ENCODE data around the gene GATA3.

GRCh38 chr10:8056378-8056777 is 1.9 kb downstream of the GATA3 start:
- TF ChIP-seq POLR2A (IDR thresholded peaks at IDR 0.05) = no peak
- TF ChIP-seq, protein P1, sequence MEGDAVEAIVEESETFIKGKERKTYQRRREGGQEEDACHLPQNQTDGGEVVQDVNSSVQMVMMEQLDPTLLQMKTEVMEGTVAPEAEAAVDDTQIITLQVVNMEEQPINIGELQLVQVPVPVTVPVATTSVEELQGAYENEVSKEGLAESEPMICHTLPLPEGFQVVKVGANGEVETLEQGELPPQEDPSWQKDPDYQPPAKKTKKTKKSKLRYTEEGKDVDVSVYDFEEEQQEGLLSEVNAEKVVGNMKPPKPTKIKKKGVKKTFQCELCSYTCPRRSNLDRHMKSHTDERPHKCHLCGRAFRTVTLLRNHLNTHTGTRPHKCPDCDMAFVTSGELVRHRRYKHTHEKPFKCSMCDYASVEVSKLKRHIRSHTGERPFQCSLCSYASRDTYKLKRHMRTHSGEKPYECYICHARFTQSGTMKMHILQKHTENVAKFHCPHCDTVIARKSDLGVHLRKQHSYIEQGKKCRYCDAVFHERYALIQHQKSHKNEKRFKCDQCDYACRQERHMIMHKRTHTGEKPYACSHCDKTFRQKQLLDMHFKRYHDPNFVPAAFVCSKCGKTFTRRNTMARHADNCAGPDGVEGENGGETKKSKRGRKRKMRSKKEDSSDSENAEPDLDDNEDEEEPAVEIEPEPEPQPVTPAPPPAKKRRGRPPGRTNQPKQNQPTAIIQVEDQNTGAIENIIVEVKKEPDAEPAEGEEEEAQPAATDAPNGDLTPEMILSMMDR (IDR thresholded peaks at IDR 0.05 in 4 of 5, conservative IDR thresholded peaks at IDR 0.05 in 1 of 5) = no peak

All from gastrocnemius medialis (tissue), 4 donors.